IPS-18c (cell line): Measurements from ENCODE around the gene WIPF3.

Experiments
- H3K4me3 ChIP-seq: 2 replicates; pipeline ENCODE4 v1.7.0; 2013; ENCODE audit warnings: low read depth, mild to moderate bottlenecking, low read length, moderate library complexity; ENCODE audit not compliant: insufficient read depth
- H3K9me3 ChIP-seq: one replicate; pipeline ENCODE4 v1.6.1; 2013; ENCODE audit warnings: mild to moderate bottlenecking, low read length, moderate library complexity; ENCODE audit not compliant: control insufficient read depth, insufficient read depth

Gene WIPF3

GRCh38 chr7:29839302-29839701 lies 33.0 kb downstream of the WIPF3 start:
- no peak overlapping the region for H3K4me3 ChIP-seq
- H3K9me3 ChIP-seq, result no peaks in the 10 kb centered on the region

GRCh38 chr7:29839921-29840320 lies 33.6 kb downstream of the WIPF3 start:
- Histone ChIP-seq H3K9me3 (no peaks in the 10 kb centered on the region), H3K4me3 (no peak overlapping the region)

- no peaks in the 10 kb centered on the region for H3K9me3 ChIP-seq
- no peak overlapping the region for H3K4me3 ChIP-seq
Measured at GRCh38 chr7:29840701-29841100, 34.4 kb downstream of the WIPF3 start.

- H3K4me3 ChIP-seq, result no peak overlapping the region
- no peaks in the 10 kb centered on the region for H3K9me3 ChIP-seq
Measured at GRCh38 chr7:29841926-29842701, 35.8 kb downstream of the WIPF3 start.

- H3K4me3 ChIP-seq, result no peak overlapping the region
- no peaks in the 10 kb centered on the region for H3K9me3 ChIP-seq
Measured at GRCh38 chr7:29843093-29843492, 36.8 kb downstream of the WIPF3 start.

GRCh38 chr7:29843726-29844125 lies 37.4 kb downstream of the WIPF3 start:
- Histone ChIP-seq H3K4me3 (no peak overlapping the region), H3K9me3 (no peaks in the 10 kb centered on the region)

- H3K9me3 ChIP-seq, result no peaks in the 10 kb centered on the region
- no peak overlapping the region for H3K4me3 ChIP-seq
Measured at GRCh38 chr7:29844559-29844958, 38.3 kb downstream of the WIPF3 start.

GRCh38 chr7:29847496-29847895 lies 41.2 kb downstream of the WIPF3 start:
- H3K4me3 ChIP-seq, result no peak overlapping the region
- H3K9me3 ChIP-seq, result no peaks in the 10 kb centered on the region

GRCh38 chr7:29847916-29848315 lies 41.6 kb downstream of the WIPF3 start:
- Histone ChIP-seq H3K4me3 (no peak overlapping the region), H3K9me3 (no peaks in the 10 kb centered on the region)

- Histone ChIP-seq H3K4me3 (no peak overlapping the region), H3K9me3 (no peaks in the 10 kb centered on the region)
Measured at GRCh38 chr7:29848941-29849340, 42.6 kb downstream of the WIPF3 start.

GRCh38 chr7:29851487-29851886 lies 45.2 kb downstream of the WIPF3 start:
- Histone ChIP-seq H3K9me3 (no peaks in the 10 kb centered on the region), H3K4me3 (no peak overlapping the region)

- Histone ChIP-seq H3K4me3 (no peak overlapping the region), H3K9me3 (no peaks in the 10 kb centered on the region)
Measured at GRCh38 chr7:29852457-29852856, 46.1 kb downstream of the WIPF3 start.

- no peak overlapping the region for H3K4me3 ChIP-seq
Measured at GRCh38 chr7:29853072-29853471, 46.8 kb downstream of the WIPF3 start.

GRCh38 chr7:29853789-29854188 lies 47.5 kb downstream of the WIPF3 start:
- Histone ChIP-seq H3K4me3 (no peak overlapping the region), H3K9me3 (no peaks in the 10 kb centered on the region)

More at GRCh38 chr7:29853072-29853471, 46.8 kb downstream of the WIPF3 start:
- H3K9me3 ChIP-seq, result no peaks in the 10 kb centered on the region

GRCh38 chr7:29854257-29854938 lies 48.1 kb downstream of the WIPF3 start:
- H3K4me3 ChIP-seq, result no peak overlapping the region
- no peaks in the 10 kb centered on the region for H3K9me3 ChIP-seq

- H3K4me3 ChIP-seq, result no peak overlapping the region
- H3K9me3 ChIP-seq, result no peaks in the 10 kb centered on the region
Measured at GRCh38 chr7:29857654-29858053, 51.3 kb downstream of the WIPF3 start.

GRCh38 chr7:29858191-29858951 lies 52.1 kb downstream of the WIPF3 start:
- no peaks in the 10 kb centered on the region for H3K9me3 ChIP-seq
- no peak overlapping the region for H3K4me3 ChIP-seq

GRCh38 chr7:29859104-29859503 lies 52.8 kb downstream of the WIPF3 start:
- no peaks in the 10 kb centered on the region for H3K9me3 ChIP-seq
- H3K4me3 ChIP-seq, result no peak overlapping the region
